Activated CD8-positive, alpha-beta memory T cell treated with anti-CD3 and anti-CD28 coated beads for 36 hours (primary cell): ENCODE results near the gene TWF2. TPM values are rescaled to one million over a fixed set of nuclear protein-coding genes. Genes with fewer than 3 reads are reported as not detected.

Source experiments
- CTCF ChIA-PET: fragments of 350-600 bp; sonication (Branson Sonifier 250); formaldehyde crosslinking; loops from one replicate; lab custom pipeline; 2021; ENCODE audit warnings: antibody characterized with exemption; lab: Charles Lee
- POLR2A ChIA-PET: fragments of 350-600 bp; sonication (Branson Sonifier 250); formaldehyde crosslinking; loops from one replicate; lab custom pipeline; 2021; ENCODE audit warnings: antibody characterized with exemption; lab: Charles Lee
- total RNA-seq, 2 experiments: library from RNA; stranded (reverse); gene quantifications; one replicate each; pipeline ENCODE4 v1.2.3, GENCODE V29; 2021

The TWF2 gene
- total RNA-seq, 2 experiments from 2014 or later, result 117 to 123 TPM

- POLR2A ChIA-PET, result interaction anchor here (0.8 to 19.3 kb wide), 3 partner anchors 10 to 33 kb away, joined by 3 to 246 read pairs (median 3); partner anchors contain the start of gene WDR82
- CTCF ChIA-PET, result interaction anchor here (0.9 to 7.8 kb wide), 5 partner anchors 8 to 32 kb away, joined by 3 to 60 read pairs (median 3); partner anchors contain the start of gene WDR82
Measured at GRCh38 chr3:52246728-52247408, 7.9 kb upstream of the TWF2 start.

GRCh38 chr3:52246264-52246620 lies 7.3 kb upstream of the TWF2 start:
- POLR2A ChIA-PET, result interaction anchor here (0.8 to 19.3 kb wide), 5 partner anchors 8 to 34 kb away, joined by 3 to 246 read pairs (median 4); partner anchors contain the start of gene WDR82
- CTCF ChIA-PET, result interaction anchor here (0.9 to 7.8 kb wide), 5 partner anchors 8 to 33 kb away, joined by 3 to 60 read pairs (median 3); partner anchors contain the start of gene WDR82

GRCh38 chr3:52245322-52246263 lies 6.6 kb upstream of the TWF2 start, which contains the start of gene PPM1M:
TSS of gene PPM1M (plus strand) at chr3:52245759. CDS start at chr3:52245825, 66 bp downstream.
- POLR2A ChIA-PET, result interaction anchor here (0.8 to 19.3 kb wide), 6 partner anchors 8 to 34 kb away, joined by 3 to 246 read pairs (median 4); partner anchors contain the start of gene WDR82
- CTCF ChIA-PET, result interaction anchor here (0.9 to 7.8 kb wide), 4 partner anchors 7 to 33 kb away, joined by 3 to 60 read pairs (median 10); partner anchors contain the start of gene WDR82

GRCh38 chr3:52243791-52244628 lies 5.1 kb upstream of the TWF2 start:
- POLR2A ChIA-PET, result interaction anchor here (0.6 to 19.3 kb wide), 4 partner anchors 9 to 36 kb away, joined by 3 to 246 read pairs (median 14); partner anchors contain the start of gene WDR82
- CTCF ChIA-PET, result interaction anchor here (2.8 to 7.8 kb wide), 4 partner anchors 9 to 35 kb away, joined by 9 to 60 read pairs (median 18); partner anchors contain the start of gene WDR82

- POLR2A ChIA-PET, result interaction anchor here (1.2 to 19.3 kb wide), 3 partner anchors 17 to 38 kb away, joined by 3 to 246 read pairs (median 5); partner anchors contain the start of gene WDR82
- CTCF ChIA-PET, result interaction anchor here (1.8 to 7.8 kb wide), 4 partner anchors 11 to 37 kb away, joined by 6 to 60 read pairs (median 21); partner anchors contain the start of gene WDR82
Measured at GRCh38 chr3:52242039-52242438, 3.1 kb upstream of the TWF2 start.

GRCh38 chr3:52240886-52241370 lies 2.0 kb upstream of the TWF2 start:
- CTCF ChIA-PET, result interaction anchor here (0.6 to 7.8 kb wide), 7 partner anchors 9 to 171 kb away, joined by 3 to 60 read pairs (median 18); partner anchors contain the start of gene WDR82

GRCh38 chr3:52240059-52240885 lies 1.3 kb upstream of the TWF2 start:
- CTCF ChIA-PET, result interaction anchor here (0.6 to 7.8 kb wide), 7 partner anchors 9 to 172 kb away, joined by 3 to 60 read pairs (median 18); partner anchors contain the start of gene WDR82
- POLR2A ChIA-PET, result interaction anchor here (0.6 to 19.3 kb wide), 12 partner anchors 8 to 86 kb away, joined by 3 to 246 read pairs (median 6); partner anchors contain the start of genes GLYCTK, POC1A and WDR82

More at GRCh38 chr3:52240886-52241370, 2.0 kb upstream of the TWF2 start:
- POLR2A ChIA-PET, result interaction anchor here (0.6 to 19.3 kb wide), 13 partner anchors 8 to 1673 kb away, joined by 3 to 246 read pairs (median 5); partner anchors contain the start of genes C3orf18, GLYCTK, POC1A and WDR82

- ChIA-PET CTCF (interaction anchor here (0.9 to 2.9 kb wide), 8 partner anchors 7 to 101 kb away, joined by 3 to 25 read pairs (median 5); partner anchors contain the start of gene WDR82), POLR2A (interaction anchor here (0.7 to 19.3 kb wide), 11 partner anchors 10 to 655 kb away, joined by 3 to 246 read pairs (median 5); partner anchors contain the start of genes GLYCTK, TLR9 and WDR82)
Measured at GRCh38 chr3:52238193-52238760, 681 bp downstream of the TWF2 start.

- CTCF ChIA-PET, result interaction anchor here (1.2 to 1.6 kb wide), 3 partner anchors 17 to 101 kb away, joined by 3 to 8 read pairs (median 8); partner anchors contain the start of gene WDR82
- POLR2A ChIA-PET, result interaction anchor here (0.7 to 19.3 kb wide), 5 partner anchors 12 to 655 kb away, joined by 4 to 246 read pairs (median 5); partner anchors contain the start of genes TLR9 and WDR82
Measured at GRCh38 chr3:52237657-52238172, 1.2 kb downstream of the TWF2 start.

GRCh38 chr3:52237006-52237656 lies 1.8 kb downstream of the TWF2 start:
- ChIA-PET POLR2A (interaction anchor here (1.1 to 19.3 kb wide), 5 partner anchors 9 to 43 kb away, joined by 3 to 246 read pairs (median 4); partner anchors contain the start of genes TLR9 and WDR82), CTCF (interaction anchor here (1.0 to 2.1 kb wide), 4 partner anchors 13 to 17 kb away, joined by 3 to 8 read pairs (median 3); partner anchors contain the start of gene TLR9)

GRCh38 chr3:52236424-52236886 lies 2.5 kb downstream of the TWF2 start:
- ChIA-PET POLR2A (interaction anchor here (1.1 to 19.3 kb wide), 5 partner anchors 9 to 44 kb away, joined by 3 to 246 read pairs (median 4); partner anchors contain the start of genes TLR9 and WDR82), CTCF (interaction anchor here (0.8 to 2.1 kb wide), 4 partner anchors 12 to 103 kb away, joined by 3 to 8 read pairs (median 3); partner anchors contain the start of gene TLR9)

GRCh38 chr3:52234516-52235447 lies 4.2 kb downstream of the TWF2 start:
- POLR2A ChIA-PET, result no interaction called here
- CTCF ChIA-PET, result interaction anchor here (0.5 to 2.1 kb wide), 6 partner anchors 10 to 153 kb away, joined by 3 to 9 read pairs (median 4); partner anchors contain the start of gene TLR9

- POLR2A ChIA-PET, result no interaction called here
Measured at GRCh38 chr3:52233968-52234367, 5.0 kb downstream of the TWF2 start.

More at GRCh38 chr3:52233968-52234367, 5.0 kb downstream of the TWF2 start:
- CTCF ChIA-PET, result interaction anchor here (0.7 to 2.0 kb wide), 3 partner anchors 14 to 473 kb away, joined by 3 to 9 read pairs (median 6); no protein-coding TSS in a partner anchor
